T-helper 2 cell treated with Interferon-gamma antibody and Interleukin-4, amounts not matched to agents 5 μg/mL and 100 μg/mL, for 36 hours (primary cell): ENCODE data around the gene GFRAL.

ENCODE experiments used
- DNase-seq: peaks from one replicate; pipeline ENCODE4 v3.0.0; 2021; ENCODE audit warnings: low spot score
- H3K27ac Mint-ChIP-seq: one replicate; pipeline ENCODE4 v1.8.0; 2021; ENCODE audit warnings: mild to moderate bottlenecking, mixed read lengths
- H3K27me3 Mint-ChIP-seq: one replicate; pipeline ENCODE4 v1.8.0; 2021; ENCODE audit warnings: low read depth, mixed read lengths
- H3K36me3 Mint-ChIP-seq: one replicate; pipeline ENCODE4 v1.8.0; 2021; ENCODE audit warnings: low read depth, mixed read lengths
- H3K4me1 Mint-ChIP-seq: one replicate; pipeline ENCODE4 v1.8.0; 2021; ENCODE audit warnings: low read depth, mixed read lengths
- H3K4me3 Mint-ChIP-seq: one replicate; pipeline ENCODE4 v1.8.0; 2022; ENCODE audit warnings: mild to moderate bottlenecking, moderate library complexity, mixed read lengths
- H3K9me3 Mint-ChIP-seq: one replicate; pipeline ENCODE4 v1.8.0; 2021; ENCODE audit warnings: mixed read lengths

Gene GFRAL

GRCh38 chr6:55379895-55380294 is 52.6 kb downstream of the GFRAL start:
- Mint-ChIP-seq H3K4me3 (no peak overlapping the region), H3K4me1 (no peaks in the 10 kb centered on the region), H3K36me3 (no peaks in the 10 kb centered on the region), H3K27me3 (no peaks in the 10 kb centered on the region), H3K9me3 (peaks cover 12% of the 10 kb centered on the region), H3K27ac (no peak overlapping the region)
- DNase-seq = no peak

GRCh38 chr6:55388211-55388610 is 60.9 kb downstream of the GFRAL start:
- Mint-ChIP-seq H3K27ac (no peak overlapping the region), H3K4me1 (no peaks in the 10 kb centered on the region), H3K36me3 (no peaks in the 10 kb centered on the region), H3K27me3 (no peaks in the 10 kb centered on the region), H3K9me3 (peaks cover 7% of the 10 kb centered on the region), H3K4me3 (no peak overlapping the region)
- no peak for DNase-seq

GRCh38 chr6:55395871-55396270 is 68.6 kb downstream of the GFRAL start:
- H3K4me1 Mint-ChIP-seq = no peaks in the 10 kb centered on the region
- H3K9me3 Mint-ChIP-seq = no peaks in the 10 kb centered on the region
- no peak overlapping the region for H3K27ac Mint-ChIP-seq
- H3K4me3 Mint-ChIP-seq = no peak overlapping the region
- DNase-seq = no peak
- H3K27me3 Mint-ChIP-seq = no peaks in the 10 kb centered on the region
- no peaks in the 10 kb centered on the region for H3K36me3 Mint-ChIP-seq

- H3K27me3 Mint-ChIP-seq = no peaks in the 10 kb centered on the region
- DNase-seq = no peak
- no peak overlapping the region for H3K27ac Mint-ChIP-seq
- H3K4me3 Mint-ChIP-seq = no peak overlapping the region
- H3K4me1 Mint-ChIP-seq = no peaks in the 10 kb centered on the region
- no peaks in the 10 kb centered on the region for H3K9me3 Mint-ChIP-seq
- H3K36me3 Mint-ChIP-seq = no peaks in the 10 kb centered on the region
Observed at GRCh38 chr6:55397986-55398385, 70.7 kb downstream of the GFRAL start.

GRCh38 chr6:55399351-55399750 is 72.1 kb downstream of the GFRAL start:
- H3K36me3 Mint-ChIP-seq = no peaks in the 10 kb centered on the region
- no peaks in the 10 kb centered on the region for H3K4me1 Mint-ChIP-seq
- no peak overlapping the region for H3K27ac Mint-ChIP-seq

GRCh38 chr6:55405474-55406235 is 78.4 kb downstream of the GFRAL start:
- DNase-seq = no peak
- Mint-ChIP-seq H3K27ac (no peak overlapping the region), H3K36me3 (no peaks in the 10 kb centered on the region), H3K4me3 (no peak overlapping the region), H3K9me3 (peaks cover 8% of the 10 kb centered on the region), H3K27me3 (no peaks in the 10 kb centered on the region), H3K4me1 (no peaks in the 10 kb centered on the region)

More at GRCh38 chr6:55399351-55399750, 72.1 kb downstream of the GFRAL start:
- no peak for DNase-seq
- no peak overlapping the region for H3K4me3 Mint-ChIP-seq
- no peaks in the 10 kb centered on the region for H3K9me3 Mint-ChIP-seq
- no peaks in the 10 kb centered on the region for H3K27me3 Mint-ChIP-seq

- Mint-ChIP-seq H3K36me3 (no peaks in the 10 kb centered on the region), H3K27me3 (no peaks in the 10 kb centered on the region), H3K27ac (no peak overlapping the region), H3K4me1 (no peaks in the 10 kb centered on the region), H3K4me3 (no peak overlapping the region), H3K9me3 (peaks cover 24% of the 10 kb centered on the region)
- no peak for DNase-seq
Observed at GRCh38 chr6:55410674-55411073, 83.4 kb downstream of the GFRAL start.

GRCh38 chr6:55423933-55424332 is 96.7 kb downstream of the GFRAL start:
- H3K9me3 Mint-ChIP-seq = peaks cover 3% of the 10 kb centered on the region
- H3K4me3 Mint-ChIP-seq = no peak overlapping the region
- no peak for DNase-seq
- no peaks in the 10 kb centered on the region for H3K27me3 Mint-ChIP-seq
- no peaks in the 10 kb centered on the region for H3K36me3 Mint-ChIP-seq
- no peaks in the 10 kb centered on the region for H3K4me1 Mint-ChIP-seq
- H3K27ac Mint-ChIP-seq = no peak overlapping the region

- no peak for DNase-seq
- Mint-ChIP-seq H3K27ac (no peak overlapping the region), H3K9me3 (no peaks in the 10 kb centered on the region)
Observed at GRCh38 chr6:55433446-55434130, 106.3 kb downstream of the GFRAL start.

GRCh38 chr6:55437141-55437540 is 109.9 kb downstream of the GFRAL start:
- Mint-ChIP-seq H3K27ac (no peak overlapping the region), H3K27me3 (no peaks in the 10 kb centered on the region), H3K9me3 (no peaks in the 10 kb centered on the region), H3K4me1 (no peaks in the 10 kb centered on the region), H3K36me3 (no peaks in the 10 kb centered on the region), H3K4me3 (no peak overlapping the region)
- DNase-seq = no peak

More at GRCh38 chr6:55433446-55434130, 106.3 kb downstream of the GFRAL start:
- Mint-ChIP-seq H3K4me1 (no peaks in the 10 kb centered on the region), H3K36me3 (no peaks in the 10 kb centered on the region), H3K27me3 (no peaks in the 10 kb centered on the region), H3K4me3 (no peak overlapping the region)

GRCh38 chr6:55438203-55438602 is 110.9 kb downstream of the GFRAL start:
- DNase-seq = no peak
- Mint-ChIP-seq H3K4me3 (no peak overlapping the region), H3K4me1 (no peaks in the 10 kb centered on the region), H3K36me3 (no peaks in the 10 kb centered on the region), H3K9me3 (no peaks in the 10 kb centered on the region), H3K27ac (no peak overlapping the region), H3K27me3 (no peaks in the 10 kb centered on the region)

GRCh38 chr6:55443238-55444134 is 116.2 kb downstream of the GFRAL start:
- no peak for DNase-seq
- H3K27ac Mint-ChIP-seq = no peak overlapping the region
- H3K4me3 Mint-ChIP-seq = no peak overlapping the region
- no peaks in the 10 kb centered on the region for H3K36me3 Mint-ChIP-seq
- no peaks in the 10 kb centered on the region for H3K9me3 Mint-ChIP-seq
- H3K4me1 Mint-ChIP-seq = no peaks in the 10 kb centered on the region
- H3K27me3 Mint-ChIP-seq = no peaks in the 10 kb centered on the region

GRCh38 chr6:55445648-55446204 is 118.5 kb downstream of the GFRAL start:
- H3K4me1 Mint-ChIP-seq = no peaks in the 10 kb centered on the region
- H3K4me3 Mint-ChIP-seq = no peak overlapping the region
- H3K27me3 Mint-ChIP-seq = no peaks in the 10 kb centered on the region
- H3K36me3 Mint-ChIP-seq = no peaks in the 10 kb centered on the region
- no peak overlapping the region for H3K27ac Mint-ChIP-seq
- H3K9me3 Mint-ChIP-seq = no peaks in the 10 kb centered on the region
- no peak for DNase-seq

- Mint-ChIP-seq H3K4me1 (no peaks in the 10 kb centered on the region), H3K36me3 (no peaks in the 10 kb centered on the region), H3K27me3 (no peaks in the 10 kb centered on the region), H3K9me3 (no peaks in the 10 kb centered on the region), H3K27ac (no peak overlapping the region), H3K4me3 (no peak overlapping the region)
- DNase-seq = no peak
Observed at GRCh38 chr6:55447891-55448290, 120.6 kb downstream of the GFRAL start.
